ENCODE results near the gene LAMA4.

DNA sequence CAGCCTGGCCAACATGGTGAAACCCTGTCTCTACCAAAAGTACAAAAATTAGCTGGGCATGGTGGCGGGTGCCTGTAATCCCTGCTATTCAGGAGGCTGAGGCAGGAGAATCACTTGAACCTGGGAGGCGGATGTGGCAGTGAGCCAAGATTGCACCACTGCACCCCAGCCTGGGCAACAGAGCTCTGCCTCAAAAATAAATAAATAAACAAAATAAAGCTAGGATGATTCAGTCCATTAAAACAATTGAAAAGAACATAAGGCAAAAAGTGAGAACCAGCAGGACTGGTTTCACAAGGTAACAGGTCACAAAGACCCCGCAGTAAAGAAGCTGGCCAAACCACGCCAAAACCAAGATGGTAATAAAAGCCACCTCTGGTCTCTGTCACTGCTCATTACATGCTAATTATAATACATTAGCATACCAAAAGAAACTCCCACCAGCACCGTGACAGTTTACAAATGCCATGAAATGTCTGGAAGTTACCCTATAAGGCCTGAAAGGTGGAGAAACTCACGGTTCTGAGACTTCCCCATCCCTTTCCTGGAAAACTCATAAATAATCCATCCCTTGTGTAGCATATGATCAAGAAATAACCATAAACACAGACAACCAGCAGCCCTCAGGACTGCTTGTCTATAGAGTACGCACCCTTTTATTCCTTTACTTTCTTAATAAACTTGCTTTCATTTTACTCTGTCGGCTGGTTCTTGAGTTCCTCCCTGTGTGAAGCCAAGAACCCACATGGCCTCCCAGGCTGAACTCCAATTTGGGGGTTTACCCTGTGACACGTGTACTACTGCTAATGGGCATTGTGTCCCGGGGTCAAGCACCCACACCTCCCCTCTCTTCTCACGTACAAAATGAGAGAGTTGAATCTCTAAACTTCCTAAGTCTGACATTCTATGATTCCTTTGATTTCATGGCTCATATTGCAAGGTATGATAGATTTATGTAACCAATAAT lies 10.2 kb downstream of the LAMA4 start:
- TF ChIP-seq CTCF (IDR thresholded peaks at IDR 0.05) (no peak), ZFX (IDR thresholded peaks at IDR 0.05; ENCODE audit: borderline replicate concordance) (no peak)
